A673 (cell line): ENCODE results near the gene OR10AD1. TPM values are rescaled to one million over a fixed set of nuclear protein-coding genes. Genes with fewer than 3 reads are reported as not detected.

Source experiments
- BruUV-seq: library from RNA; stranded (reverse); fragments of 400-500 nt; replicated peaks from 2 replicates; lab custom pipeline; 2021; lab: Mats Ljungman, UMichigan
- CTCF ChIA-PET: fragments of 300-600 bp; sonication (Branson Sonifier 250); formaldehyde crosslinking; loops from one replicate; lab custom pipeline; 2022; ENCODE audit warnings: antibody characterized with exemption; lab: Charles Lee
- POLR2A ChIA-PET: fragments of 300-600 bp; sonication (Branson Sonifier 250); formaldehyde crosslinking; loops from one replicate; lab custom pipeline; 2022; ENCODE audit warnings: antibody characterized with exemption; ENCODE audit not compliant: low non-redundant PET; lab: Charles Lee
- DNase-seq: peaks from one replicate; pipeline ENCODE4 v3.0.0-alpha.2; 2015; ENCODE audit warnings: low spot score
- H3K27ac ChIP-seq: fragments of 200-600 bp; sonication (generic); 2 replicates; pipeline ENCODE4 v1.5.1; 2016; ENCODE audit warnings: mixed run types, low read depth, mild to moderate bottlenecking, mixed read lengths, antibody characterized with exemption, low read length; ENCODE audit not compliant: poor library complexity, severe bottlenecking
- H3K27me3 ChIP-seq: fragments of 200-600 bp; sonication (generic); replicated peaks from 2 replicates; pipeline ENCODE4 v1.6.1; 2017; ENCODE audit warnings: mixed run types, low read depth, mild to moderate bottlenecking, mixed read lengths, antibody characterized with exemption, low read length; ENCODE audit not compliant: insufficient read depth, poor library complexity
- H3K36me3 ChIP-seq: fragments of 200-600 bp; sonication (generic); 2 replicates; pipeline ENCODE4 v1.6.1; 2016; ENCODE audit warnings: mixed run types, mild to moderate bottlenecking, mixed read lengths, antibody characterized with exemption, low read length; ENCODE audit not compliant: insufficient read depth, poor library complexity, severe bottlenecking
- H3K4me1 ChIP-seq: fragments of 200-600 bp; sonication (generic); 2 replicates; pipeline ENCODE4 v1.6.1; 2017; ENCODE audit warnings: mixed run types, mild to moderate bottlenecking, mixed read lengths, antibody characterized with exemption, low read length; ENCODE audit not compliant: insufficient read depth, poor library complexity, severe bottlenecking
- H3K4me3 ChIP-seq: fragments of 200-600 bp; sonication (generic); 2 replicates; pipeline ENCODE4 v1.5.1; 2016; ENCODE audit warnings: low read depth, mixed run types, mild to moderate bottlenecking, mixed read lengths, low read length; ENCODE audit not compliant: poor library complexity, severe bottlenecking
- H3K9me3 ChIP-seq: fragments of 200-600 bp; sonication (generic); 2 replicates; pipeline ENCODE4 v1.6.1; 2016; ENCODE audit warnings: mixed run types, low read depth, mild to moderate bottlenecking, mixed read lengths, antibody characterized with exemption, low read length; ENCODE audit not compliant: poor library complexity, severe bottlenecking
- CTCF ChIP-seq: fragments of 300-800, 200-600 bp; sonication (generic); conservative IDR thresholded peaks from 2 replicates; pipeline ENCODE4 v1.5.1; 2017; ENCODE audit warnings: low read depth, mild to moderate bottlenecking, antibody characterized with exemption, low read length, moderate library complexity, mixed read lengths
- EZH2 ChIP-seq: fragments of 200-600 bp; sonication (generic); IDR thresholded peaks from 2 replicates; pipeline ENCODE4 v1.6.1; 2017; ENCODE audit warnings: borderline replicate concordance, low read depth, mild to moderate bottlenecking, mixed read lengths, antibody characterized with exemption, low read length; ENCODE audit not compliant: poor library complexity, severe bottlenecking
- intact Hi-C: fragments of 100-400 bp; cut with micrococcal nuclease; formaldehyde crosslinking; loops from one replicate; pipeline ENCODE4 v1.10.0; 2022; ENCODE audit not compliant: unreplicated experiment
- total RNA-seq: library from RNA; stranded (reverse); gene quantifications from 2 replicates; pipeline ENCODE4 v1.2.3, GENCODE V29; 2021

Gene OR10AD1
- total RNA-seq, 1 experiment from 2014 or later = not detected

- no peaks in the 10 kb centered on the region for H3K36me3 ChIP-seq
- no peaks in the 10 kb centered on the region for H3K27me3 ChIP-seq
- H3K4me3 ChIP-seq = no peak overlapping the region
- TF ChIP-seq CTCF (no peak), EZH2 (no peak)
- BruUV-seq = no TSS peak
- intact Hi-C loops = no loop called here
- H3K27ac ChIP-seq = no peak overlapping the region
- DNase-seq = no peak
- ChIA-PET CTCF (no interaction called here), POLR2A (no interaction called here)
- H3K9me3 ChIP-seq = no peaks in the 10 kb centered on the region
- H3K4me1 ChIP-seq = peaks cover 5% of the 10 kb centered on the region
Observed at GRCh38 chr12:48199774-48200221, 3.3 kb downstream of the OR10AD1 start.

DNA sequence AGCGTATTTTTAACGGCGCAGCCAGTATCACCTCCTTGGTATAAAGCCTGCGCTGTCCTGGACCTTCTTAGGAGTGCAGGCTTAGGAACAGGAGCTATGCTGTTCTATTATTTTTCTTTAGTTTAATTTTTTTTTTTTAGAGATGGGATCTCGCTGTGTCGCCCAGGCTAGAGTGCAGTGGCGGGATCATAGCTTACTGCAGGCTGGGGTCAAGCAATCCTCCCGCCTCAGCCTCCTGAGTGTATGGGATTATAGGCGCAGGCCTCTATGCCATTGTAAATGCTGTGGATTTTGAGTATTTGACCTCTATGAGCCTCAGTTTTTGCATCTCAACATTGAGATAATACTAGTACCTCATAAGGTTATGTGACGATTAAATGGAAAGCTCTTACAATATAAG, 4.1 kb downstream of the OR10AD1 start:
- no peak overlapping the region for H3K27ac ChIP-seq
- H3K36me3 ChIP-seq = no peaks in the 10 kb centered on the region
- ChIA-PET CTCF (no interaction called here), POLR2A (no interaction called here)
- peaks cover 8% of the 10 kb centered on the region for H3K4me1 ChIP-seq
- no peaks in the 10 kb centered on the region for H3K27me3 ChIP-seq
- TF ChIP-seq EZH2 = no peak
- TF ChIP-seq CTCF = no peak
- no peak for DNase-seq
- no peaks in the 10 kb centered on the region for H3K9me3 ChIP-seq
- H3K4me3 ChIP-seq = no peak overlapping the region
- no TSS peak for BruUV-seq
- intact Hi-C loops = no loop called here

DNA sequence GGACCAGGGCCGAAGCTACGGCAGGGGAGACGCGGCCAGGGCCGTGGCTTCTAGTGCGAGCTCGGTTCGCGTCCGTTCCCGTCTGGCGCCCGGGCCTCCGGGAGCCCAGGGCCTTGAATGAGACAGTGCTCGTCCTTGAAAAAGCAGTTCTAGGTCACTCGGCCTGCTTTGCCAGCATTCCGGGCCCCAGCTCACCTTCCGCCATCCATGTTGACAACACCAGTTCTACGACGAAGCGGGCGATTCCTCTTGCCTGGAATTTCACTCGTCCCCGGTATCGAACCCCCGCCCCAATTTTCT, 4.5 kb downstream of the OR10AD1 start:
- no peaks in the 10 kb centered on the region for H3K9me3 ChIP-seq
- H3K27me3 ChIP-seq = no peaks in the 10 kb centered on the region
- no peak overlapping the region for H3K4me3 ChIP-seq
- peaks cover 8% of the 10 kb centered on the region for H3K4me1 ChIP-seq
- no peak for DNase-seq
- CTCF ChIA-PET = no interaction called here
- H3K36me3 ChIP-seq = no peaks in the 10 kb centered on the region
- intact Hi-C loops = no loop called here
- no peak overlapping the region for H3K27ac ChIP-seq
- TF ChIP-seq EZH2 (no peak), CTCF (no peak)
- POLR2A ChIA-PET = no interaction called here
- BruUV-seq = no TSS peak
